Mammary epithelial cell (primary cell): ENCODE results near the gene RGS6.

Experiments used
- CTCF ChIP-seq, 2 donors: IDR thresholded peaks in 1 of 2; conservative IDR thresholded peaks in 1 of 2; 2 replicates each; pipeline ENCODE4 v1.5.1; 2011 to 2012; ENCODE audit warnings: inconsistent platforms in 2 of 2, low read length in 2 of 2, mild to moderate bottlenecking in 2 of 2, control low read depth in 1 of 2, low read depth in 1 of 2; ENCODE audit not compliant: insufficient read depth in 1 of 2; ENCODE audit errors: extremely low read depth in 1 of 2
- EZH2 ChIP-seq: IDR thresholded peaks from 2 replicates; pipeline ENCODE4 v1.6.1; 2012; ENCODE audit warnings: low read length, inconsistent platforms, borderline replicate concordance

GRCh38 chr14:72528863-72529175 lies 596.6 kb downstream of the RGS6 start:
- TF ChIP-seq CTCF (conservative IDR thresholded peaks at IDR 0.05 in 1 of 2, IDR thresholded peaks at IDR 0.05 in 1 of 2; ENCODE audit: extremely low read depth in 1 of 2, insufficient read depth in 1 of 2, low read depth in 1 of 2, low read length in 2 of 2) (no peak), EZH2 (no peak)
